Fibroblast of pulmonary artery (primary cell): ENCODE results near the gene AATK.

ENCODE experiments used
- DNase-seq: peaks from one replicate; pipeline ENCODE4 v3.0.0-alpha.2; 2010; ENCODE audit warnings: low read depth
- H3K4me3 ChIP-seq: replicated peaks from 2 replicates; pipeline ENCODE4 v1.5.1; 2011; ENCODE audit warnings: low read depth, mild to moderate bottlenecking, control low read depth, low read length, moderate library complexity
- CTCF ChIP-seq: IDR thresholded peaks from 2 replicates; pipeline ENCODE4 v1.5.1; 2011; ENCODE audit warnings: mild to moderate bottlenecking, control low read depth, low read length, inconsistent platforms; ENCODE audit errors: missing control alignments

AATK gene

GRCh38 chr17:81126281-81127132, 39.5 kb downstream of the AATK start:
- TF ChIP-seq CTCF, result no peak
- no peak overlapping the region for H3K4me3 ChIP-seq
- DNase-seq, result no peak

- TF ChIP-seq CTCF, result no peak
- H3K4me3 ChIP-seq, result no peak overlapping the region
- DNase-seq, result no peak
Observed at GRCh38 chr17:81125573-81126081, 40.4 kb downstream of the AATK start.

- DNase-seq, result no peak
- no peak for TF ChIP-seq CTCF
- no peak overlapping the region for H3K4me3 ChIP-seq
Observed at GRCh38 chr17:81124377-81124776, 41.6 kb downstream of the AATK start.

GRCh38 chr17:81123052-81124048, 42.7 kb downstream of the AATK start:
- no peak for DNase-seq
- TF ChIP-seq CTCF, result no peak

GRCh38 chr17:81121841-81122733, 43.9 kb downstream of the AATK start:
- no peak for DNase-seq
- TF ChIP-seq CTCF, result no peak
- H3K4me3 ChIP-seq, result no peak overlapping the region

More at GRCh38 chr17:81123052-81124048, 42.7 kb downstream of the AATK start:
- H3K4me3 ChIP-seq, result no peak overlapping the region
